Hepatocyte (in vitro differentiated cells): ENCODE measurements around the gene BTN1A1. TPM values are rescaled to one million over a fixed set of nuclear protein-coding genes. Genes with fewer than 3 reads are reported as not detected.

ENCODE experiments used
- DNase-seq: peaks from one replicate; pipeline ENCODE4 v3.0.0-alpha.2; 2016; ENCODE audit warnings: low spot score
- H2AFZ ChIP-seq: fragments of 200-600 bp; sonication (generic); 2 replicates; pipeline ENCODE4 v1.6.0; 2016; ENCODE audit warnings: antibody characterized with exemption, mild to moderate bottlenecking
- H3K27ac ChIP-seq: fragments of 200-600 bp; sonication (generic); 2 replicates; pipeline ENCODE4 v1.5.1; 2016; ENCODE audit warnings: mild to moderate bottlenecking
- H3K27me3 ChIP-seq: fragments of 200-600 bp; sonication (generic); 2 replicates; pipeline ENCODE4 v1.6.1; 2016
- H3K36me3 ChIP-seq: fragments of 200-600 bp; sonication (generic); replicated peaks from 2 replicates; pipeline ENCODE4 v1.5.1; 2016; ENCODE audit warnings: low read depth; ENCODE audit not compliant: insufficient read depth
- H3K4me1 ChIP-seq: fragments of 200-600 bp; sonication (generic); 2 replicates; pipeline ENCODE4 v1.5.1; 2016; ENCODE audit warnings: mild to moderate bottlenecking, moderate library complexity; ENCODE audit not compliant: insufficient read depth
- H3K4me2 ChIP-seq: fragments of 200-600 bp; sonication (generic); 2 replicates; pipeline ENCODE4 v1.6.0; 2016
- H3K4me3 ChIP-seq: fragments of 200-600 bp; sonication (generic); 2 replicates; pipeline ENCODE4 v1.5.1; 2016; ENCODE audit warnings: mild to moderate bottlenecking
- H3K79me2 ChIP-seq: fragments of 200-600 bp; sonication (generic); 2 replicates; pipeline ENCODE4 v1.6.0; 2017; ENCODE audit warnings: mild to moderate bottlenecking
- H3K9me2 ChIP-seq: fragments of 200-600 bp; sonication (generic); replicated peaks from 2 replicates; pipeline ENCODE4 v1.6.0; 2017; ENCODE audit warnings: mild to moderate bottlenecking; ENCODE audit not compliant: insufficient read depth
- H3K9me3 ChIP-seq: fragments of 200-600 bp; sonication (generic); 2 replicates; pipeline ENCODE4 v1.5.1; 2016; ENCODE audit warnings: low read depth, mild to moderate bottlenecking
- H4K20me1 ChIP-seq: fragments of 200-600 bp; sonication (generic); 2 replicates; pipeline ENCODE4 v1.6.0; 2016; ENCODE audit warnings: mild to moderate bottlenecking; ENCODE audit not compliant: insufficient read depth, poor library complexity, severe bottlenecking
- EZH2 ChIP-seq: fragments of 200-600 bp; sonication (generic); IDR thresholded peaks from 2 replicates; pipeline ENCODE4 v1.6.1; 2016; ENCODE audit warnings: antibody characterized with exemption, mild to moderate bottlenecking, borderline replicate concordance
- EZH2phosphoT487 ChIP-seq: fragments of 200-600 bp; sonication (generic); IDR thresholded peaks from one replicate; pipeline ENCODE4 v1.6.1; 2018; ENCODE audit warnings: antibody characterized with exemption, mild to moderate bottlenecking, low read depth, moderate library complexity; ENCODE audit not compliant: unreplicated experiment, severe bottlenecking
- WGBS: methylation state at CpG from one replicate; pipeline ENCODE4 v1.1.6; 2016; ENCODE audit warnings: low lambda C conversion rate; ENCODE audit errors: missing lambda C conversion rate; 5-methylcytosine and 5-hydroxymethylcytosine counted together
- polyA plus RNA-seq: library from polyadenylated mRNA; unstranded; fragments of >200 nt; fragmentation: Nextera tagmentation; extraction: Ambion mirVana; gene quantifications from 2 replicates; pipeline ENCODE4 v1.2.1, GENCODE V29; 2016
- total RNA-seq: library from RNA; depleted of rRNA; stranded (reverse); fragments of >200 nt; gene quantifications from 2 replicates; pipeline ENCODE4 v1.2.3, GENCODE V29; 2014
- TF ChIP-seq, protein P1 (sequence below): fragments of 200-600 bp; sonication (generic); IDR thresholded peaks from 2 replicates; pipeline ENCODE4 v1.5.1; 2016; ENCODE audit warnings: antibody characterized with exemption, mild to moderate bottlenecking; ENCODE audit not compliant: poor library complexity

Gene BTN1A1
- total and polyA plus RNA-seq, 2 experiments from 2014 or later, result 0.59 to 0.60 TPM

DNA sequence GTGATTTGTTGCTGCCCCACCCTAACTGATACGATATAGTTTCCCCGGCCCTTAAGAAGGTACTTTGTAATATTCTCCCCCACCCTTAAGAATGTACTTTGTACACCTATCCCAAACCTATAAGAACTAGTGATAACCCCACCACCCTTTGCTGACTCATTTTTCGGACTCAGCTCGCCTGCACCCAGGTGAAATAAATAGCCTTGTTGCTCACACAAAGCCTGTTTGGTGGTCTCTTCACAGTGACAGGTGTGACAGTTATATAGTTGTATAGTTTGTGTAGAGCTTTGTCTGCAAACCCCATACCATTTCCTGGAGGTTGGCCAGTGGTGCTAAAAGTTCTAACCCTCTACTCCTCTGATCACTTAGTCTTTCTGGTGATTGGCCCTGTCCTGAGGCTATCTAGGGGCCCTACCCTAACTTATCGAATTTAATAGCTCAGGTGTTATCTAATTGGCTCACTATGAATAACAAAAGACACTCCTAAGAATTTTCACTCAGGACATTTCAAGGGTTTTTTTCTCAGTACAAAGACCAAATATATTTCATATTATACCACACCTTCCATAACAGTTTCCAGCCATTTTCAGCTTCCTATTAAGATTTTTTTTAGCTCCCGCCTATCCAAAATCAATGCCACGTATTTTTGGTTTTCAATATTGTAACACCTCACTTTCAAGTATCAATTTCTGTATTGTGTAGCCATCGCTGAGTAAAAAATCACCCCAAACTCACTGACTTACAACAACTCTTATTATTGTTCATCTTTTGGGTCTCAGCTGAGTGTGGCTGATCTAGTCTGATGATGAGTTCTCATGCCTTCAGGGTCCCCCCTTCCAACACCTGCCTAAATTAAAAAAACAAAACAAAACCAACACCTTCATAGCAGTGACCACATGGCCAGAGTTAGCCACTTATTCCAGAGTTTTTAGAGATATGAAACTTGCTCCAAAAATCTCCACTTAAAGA lies 9.8 kb upstream of the BTN1A1 start:
- no peak for DNase-seq
- H3K9me3 ChIP-seq, result no peaks in the 10 kb centered on the region
- TF ChIP-seq EZH2 (no peak), EZH2phosphoT487 (no peak)
- TF ChIP-seq, protein P1, sequence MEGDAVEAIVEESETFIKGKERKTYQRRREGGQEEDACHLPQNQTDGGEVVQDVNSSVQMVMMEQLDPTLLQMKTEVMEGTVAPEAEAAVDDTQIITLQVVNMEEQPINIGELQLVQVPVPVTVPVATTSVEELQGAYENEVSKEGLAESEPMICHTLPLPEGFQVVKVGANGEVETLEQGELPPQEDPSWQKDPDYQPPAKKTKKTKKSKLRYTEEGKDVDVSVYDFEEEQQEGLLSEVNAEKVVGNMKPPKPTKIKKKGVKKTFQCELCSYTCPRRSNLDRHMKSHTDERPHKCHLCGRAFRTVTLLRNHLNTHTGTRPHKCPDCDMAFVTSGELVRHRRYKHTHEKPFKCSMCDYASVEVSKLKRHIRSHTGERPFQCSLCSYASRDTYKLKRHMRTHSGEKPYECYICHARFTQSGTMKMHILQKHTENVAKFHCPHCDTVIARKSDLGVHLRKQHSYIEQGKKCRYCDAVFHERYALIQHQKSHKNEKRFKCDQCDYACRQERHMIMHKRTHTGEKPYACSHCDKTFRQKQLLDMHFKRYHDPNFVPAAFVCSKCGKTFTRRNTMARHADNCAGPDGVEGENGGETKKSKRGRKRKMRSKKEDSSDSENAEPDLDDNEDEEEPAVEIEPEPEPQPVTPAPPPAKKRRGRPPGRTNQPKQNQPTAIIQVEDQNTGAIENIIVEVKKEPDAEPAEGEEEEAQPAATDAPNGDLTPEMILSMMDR, result no peak
- H3K9me2 ChIP-seq, result no peaks in the 10 kb centered on the region
- H3K27me3 ChIP-seq, result no peaks in the 10 kb centered on the region
- H3K27ac ChIP-seq, result peak overlapping the region; percentile 20
- H3K4me3 ChIP-seq, result no peak overlapping the region
- no peak overlapping the region for H2AFZ ChIP-seq
- no peaks in the 10 kb centered on the region for H4K20me1 ChIP-seq
- 80% methylated on average over 8 of the region's 8 CpGs for WGBS
- no peak overlapping the region for H3K4me2 ChIP-seq
- H3K36me3 ChIP-seq, result no peaks in the 10 kb centered on the region
- no peaks in the 10 kb centered on the region for H3K4me1 ChIP-seq
- H3K79me2 ChIP-seq, result no peaks in the 10 kb centered on the region

DNA sequence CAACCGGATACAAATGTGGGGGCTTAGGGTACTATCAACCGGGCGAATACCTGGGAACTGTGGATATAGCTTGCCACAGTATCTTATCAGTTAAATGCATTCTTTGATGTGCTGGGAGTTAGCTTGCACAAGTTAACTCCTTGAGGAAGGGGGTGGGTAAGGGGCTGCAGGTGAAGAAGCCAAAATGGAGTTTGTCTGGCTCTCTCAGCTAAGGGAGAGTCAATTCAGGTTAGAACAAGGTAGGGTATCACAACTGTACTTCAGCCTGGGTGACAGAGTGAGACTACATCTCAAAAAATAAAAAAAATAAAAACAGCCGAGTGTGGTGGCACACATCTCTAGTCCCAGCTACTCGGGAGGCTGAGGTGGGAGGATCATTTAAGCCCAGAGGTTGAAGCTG lies 8.5 kb upstream of the BTN1A1 start:
- no peaks in the 10 kb centered on the region for H3K9me2 ChIP-seq
- WGBS, result 49% methylated on average over 5 of the region's 5 CpGs
- no peak overlapping the region for H3K4me3 ChIP-seq
- no peak overlapping the region for H3K27ac ChIP-seq
- no peaks in the 10 kb centered on the region for H3K36me3 ChIP-seq
- no peaks in the 10 kb centered on the region for H3K9me3 ChIP-seq
- no peak for DNase-seq
- TF ChIP-seq EZH2 (no peak), EZH2phosphoT487 (no peak)
- TF ChIP-seq, protein P1, result no peak
- H3K4me1 ChIP-seq, result no peaks in the 10 kb centered on the region
- H3K27me3 ChIP-seq, result no peaks in the 10 kb centered on the region
- no peaks in the 10 kb centered on the region for H4K20me1 ChIP-seq
- no peak overlapping the region for H2AFZ ChIP-seq
- no peak overlapping the region for H3K4me2 ChIP-seq
- no peaks in the 10 kb centered on the region for H3K79me2 ChIP-seq

DNA sequence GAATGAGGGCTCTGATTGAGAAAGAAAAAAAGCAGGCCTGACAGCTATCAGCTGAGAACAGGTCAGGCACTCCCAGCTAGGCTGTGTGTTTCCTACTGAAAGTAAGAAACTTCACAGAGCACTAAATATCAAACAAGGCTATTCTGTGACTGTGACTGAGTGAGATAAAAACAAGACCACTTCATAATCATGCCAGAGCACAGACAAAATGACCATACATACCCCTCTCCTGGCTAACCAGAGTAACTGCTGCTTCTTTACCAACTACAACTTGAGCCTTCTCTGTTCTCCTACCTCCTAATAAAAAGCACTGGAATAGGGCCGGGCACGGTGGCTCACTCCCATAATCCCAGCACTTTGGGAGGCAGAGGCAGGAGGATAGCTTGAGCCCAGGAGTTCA lies 6.8 kb upstream of the BTN1A1 start:
- Histone ChIP-seq H3K27me3 (no peaks in the 10 kb centered on the region), H4K20me1 (no peaks in the 10 kb centered on the region), H3K4me1 (no peaks in the 10 kb centered on the region), H3K9me2 (no peaks in the 10 kb centered on the region), H3K79me2 (no peaks in the 10 kb centered on the region), H3K36me3 (no peaks in the 10 kb centered on the region), H3K4me2 (no peak overlapping the region), H3K4me3 (no peak overlapping the region), H2AFZ (no peak overlapping the region), H3K27ac (no peak overlapping the region), H3K9me3 (no peaks in the 10 kb centered on the region)
- WGBS, result 69% methylated on average over 2 of the region's 2 CpGs
- DNase-seq, result no peak
- TF ChIP-seq, protein P1, result peak; percentile 16
- no peak for TF ChIP-seq EZH2phosphoT487
- TF ChIP-seq EZH2, result no peak
